H1 (cell line): ENCODE measurements around the gene BTBD8. TPM values are rescaled to one million over a fixed set of nuclear protein-coding genes. Genes with fewer than 3 reads are reported as not detected.

Experiments
- CTCF ChIA-PET: fragments of 300-600 bp; sonication (Branson Sonifier 250); formaldehyde crosslinking; loops from one replicate; lab custom pipeline; 2021; ENCODE audit not compliant: partially characterized antibody; lab: Charles Lee
- POLR2A ChIA-PET: fragments of 300-600 bp; sonication (Branson Sonifier 250); formaldehyde crosslinking; loops from one replicate; lab custom pipeline; 2021; ENCODE audit warnings: inconsistent platforms; ENCODE audit not compliant: partially characterized antibody; lab: Charles Lee
- DNase-seq, 2 experiments: peaks; one replicate each; pipeline versions ENCODE4 v3.0.0 to v3.0.0-alpha.2; 2010 to 2022; ENCODE audit warnings: low spot score in 2 of 2, low read depth in 1 of 2, mixed read lengths in 1 of 2
- FAIRE-seq: peaks from 2 replicates; lab custom pipeline; 2011; peaks lifted over from hg19 to GRCh38; lab: Jason Lieb, UNC
- H2AFZ ChIP-seq: 2 replicates; pipeline ENCODE4 v1.8.1; 2012; ENCODE audit warnings: low read length, inconsistent platforms
- H2AK5ac ChIP-seq: 2 replicates; pipeline ENCODE4 v1.6.1; 2013; ENCODE audit warnings: low read depth, low read length
- H2BK120ac ChIP-seq: replicated peaks from 2 replicates; pipeline ENCODE3; 2013; ENCODE audit warnings: low read depth, low read length, inconsistent platforms
- H2BK12ac ChIP-seq: 2 replicates; pipeline ENCODE4 v1.6.1; 2013; ENCODE audit warnings: low read depth, low read length
- H2BK15ac ChIP-seq: 2 replicates; pipeline ENCODE4 v1.6.1; 2013; ENCODE audit warnings: low read length
- H2BK20ac ChIP-seq: 2 replicates; pipeline ENCODE4 v1.6.1; 2013; ENCODE audit warnings: low read length
- H2BK5ac ChIP-seq: 2 replicates; pipeline ENCODE4 v1.6.1; 2013; ENCODE audit warnings: low read depth, low read length
- H3K14ac ChIP-seq: 2 replicates; pipeline ENCODE4 v1.6.1; 2013; ENCODE audit warnings: inconsistent platforms; ENCODE audit not compliant: insufficient read length
- H3K18ac ChIP-seq: 2 replicates; pipeline ENCODE4 v1.6.1; 2013; ENCODE audit warnings: low read length; ENCODE audit errors: extremely low read depth
- H3K23ac ChIP-seq: 2 replicates; pipeline ENCODE4 v1.6.1; 2013; ENCODE audit warnings: inconsistent platforms; ENCODE audit not compliant: insufficient read length
- H3K23me2 ChIP-seq: 2 replicates; pipeline ENCODE4 v1.6.1; 2013; ENCODE audit warnings: low read depth, low read length
- H3K27ac ChIP-seq: 2 replicates; pipeline ENCODE4 v1.6.1; 2011; ENCODE audit warnings: low read depth, low read length, inconsistent platforms
- H3K27me3 ChIP-seq, 4 experiments: replicated peaks in 1 of 4; 1 replicate in 1 of 4; 2 replicates in 3 of 4; pipeline versions ENCODE4 v1.6.1 to v1.8.1; 2011 to 2013; ENCODE audit warnings: low read length in 3 of 4, mild to moderate bottlenecking in 3 of 4, inconsistent platforms in 2 of 4, mixed read lengths in 2 of 4, moderate library complexity in 1 of 4; ENCODE audit not compliant: control insufficient read depth in 3 of 4, insufficient read depth in 3 of 4; ENCODE audit errors: extremely low read depth in 1 of 4
- H3K36me3 ChIP-seq, 4 experiments: 2 replicates each; pipeline versions ENCODE4 v1.6.1 to v1.8.1; 2011 to 2013; ENCODE audit warnings: mild to moderate bottlenecking in 4 of 4, low read length in 3 of 4, moderate library complexity in 2 of 4, control low read depth in 1 of 4, inconsistent platforms in 1 of 4; ENCODE audit not compliant: insufficient read depth in 4 of 4, control insufficient read depth in 2 of 4
- H3K4ac ChIP-seq: replicated peaks from 2 replicates; pipeline ENCODE3; 2013; ENCODE audit warnings: low read length, low read depth, mixed read lengths, inconsistent platforms; ENCODE audit not compliant: insufficient read length
- H3K4me1 ChIP-seq, 4 experiments: replicated peaks in 1 of 4; 1 replicate in 1 of 4; 2 replicates in 3 of 4; pipeline versions ENCODE4 v1.6.1 to v1.8.1; 2011 to 2013; ENCODE audit warnings: low read length in 3 of 4, inconsistent platforms in 2 of 4, mixed read lengths in 1 of 4; ENCODE audit not compliant: insufficient read depth in 4 of 4, control insufficient read depth in 3 of 4
- H3K4me2 ChIP-seq, 2 experiments: 2 replicates each; pipeline versions ENCODE4 v1.6.1 to v1.8.1; 2011 to 2013; ENCODE audit warnings: low read depth in 2 of 2, low read length in 2 of 2, control low read depth in 1 of 2, inconsistent platforms in 1 of 2, mild to moderate bottlenecking in 1 of 2; ENCODE audit not compliant: insufficient read depth in 1 of 2
- H3K4me3 ChIP-seq, 4 experiments: fragments of 200-600, 300-600 bp in 1 of 4; sonication (generic), shearing (Covaris generic), sonication (Bioruptor Twin) in 1 of 4; 2 replicates each; pipeline versions ENCODE4 v1.5.1 to v1.8.1; 2011 to 2016; ENCODE audit warnings: low read length in 4 of 4, low read depth in 3 of 4, control low read depth in 2 of 4, inconsistent platforms in 2 of 4, mild to moderate bottlenecking in 2 of 4, mixed read lengths in 1 of 4, moderate library complexity in 1 of 4; ENCODE audit not compliant: insufficient read depth in 2 of 4; ENCODE audit errors: extremely low read depth in 1 of 4
- H3K56ac ChIP-seq: replicated peaks from 2 replicates; pipeline ENCODE3; 2013; ENCODE audit warnings: low read depth, mild to moderate bottlenecking, mixed read lengths, low read length, inconsistent platforms; ENCODE audit not compliant: insufficient read length
- H3K79me1 ChIP-seq: 2 replicates; pipeline ENCODE4 v1.6.1; 2013; ENCODE audit warnings: low read depth, low read length, control low read depth
- H3K79me2 ChIP-seq, 2 experiments: 2 replicates each; pipeline versions ENCODE4 v1.6.1 to v1.8.1; 2012 to 2013; ENCODE audit warnings: low read length in 2 of 2, mild to moderate bottlenecking in 2 of 2, inconsistent platforms in 1 of 2; ENCODE audit not compliant: insufficient read depth in 2 of 2, control insufficient read depth in 1 of 2
- H3K9ac ChIP-seq, 4 experiments: replicated peaks in 1 of 4; 1 replicate in 1 of 4; 2 replicates in 3 of 4; pipeline versions ENCODE4 v1.6.1 to v1.8.1; 2011 to 2013; ENCODE audit warnings: low read depth in 3 of 4, low read length in 3 of 4, control low read depth in 2 of 4, mild to moderate bottlenecking in 2 of 4, moderate library complexity in 2 of 4, inconsistent platforms in 1 of 4; ENCODE audit errors: extremely low read depth in 1 of 4
- H3K9me3 ChIP-seq, 2 experiments: 2 replicates each; pipeline versions ENCODE4 v1.6.1 to v1.8.1; 2012 to 2013; ENCODE audit warnings: mild to moderate bottlenecking in 2 of 2, moderate library complexity in 2 of 2, control low read depth in 1 of 2, inconsistent platforms in 1 of 2, low read depth in 1 of 2, low read length in 1 of 2, mixed read lengths in 1 of 2; ENCODE audit not compliant: insufficient read depth in 2 of 2
- H4K20me1 ChIP-seq, 2 experiments: replicated peaks in 1 of 2; 2 replicates each; pipeline versions ENCODE3 to v1.8.1; 2011 to 2013; ENCODE audit warnings: inconsistent platforms in 2 of 2, low read length in 2 of 2, mild to moderate bottlenecking in 1 of 2; ENCODE audit not compliant: insufficient read depth in 2 of 2, control insufficient read depth in 1 of 2
- H4K5ac ChIP-seq: 2 replicates; pipeline ENCODE4 v1.6.1; 2013; ENCODE audit warnings: low read length, low read depth, mixed read lengths, inconsistent platforms; ENCODE audit not compliant: insufficient read length
- H4K8ac ChIP-seq: 2 replicates; pipeline ENCODE4 v1.8.0; 2013; ENCODE audit warnings: mild to moderate bottlenecking, moderate library complexity, low read length, inconsistent platforms; ENCODE audit not compliant: insufficient read depth; ENCODE audit errors: extremely low read depth
- H4K91ac ChIP-seq: replicated peaks from 2 replicates; pipeline ENCODE3; 2013; ENCODE audit warnings: low read length, mixed read lengths, inconsistent platforms; ENCODE audit not compliant: insufficient read length
- RBBP5 ChIP-seq: IDR thresholded peaks from 2 replicates; pipeline ENCODE4 v1.7.1; 2012; ENCODE audit warnings: low read depth, mild to moderate bottlenecking, inconsistent platforms, low read length, moderate library complexity, borderline replicate concordance
- polyA plus RNA-seq, 7 experiments: library from polyadenylated mRNA; depleted of rRNA in 3 of 7; stranded (reverse) in 5 of 7; unstranded in 2 of 7; fragments of >200 nt in 5 of 7; fragments of 200-250 nt in 2 of 7; gene quantifications; 1 replicate in 5 of 7; 2 replicates in 1 of 7; 4 replicates in 1 of 7; pipeline versions ENCODE4 v1.2.1 to v1.2.3, GENCODE V29; 2011 to 2013; ENCODE audit warnings: missing spikeins in 2 of 7, mixed read lengths in 2 of 7
- total RNA-seq: library from RNA; stranded (reverse); fragmentation: NEBNext Ultra II Directional; extraction: Animal tissue kit (Norgen Biotek cat#: 25700); gene quantifications from 2 replicates; pipeline ENCODE4 v1.2.1, GENCODE V29; 2021

Gene BTBD8
- total and polyA plus RNA-seq, 2 of the 8 experiments (the other 6 are each of a cell fraction or from before 2014, with no cell fraction given), result 0.44 to 2.5 TPM

DNA sequence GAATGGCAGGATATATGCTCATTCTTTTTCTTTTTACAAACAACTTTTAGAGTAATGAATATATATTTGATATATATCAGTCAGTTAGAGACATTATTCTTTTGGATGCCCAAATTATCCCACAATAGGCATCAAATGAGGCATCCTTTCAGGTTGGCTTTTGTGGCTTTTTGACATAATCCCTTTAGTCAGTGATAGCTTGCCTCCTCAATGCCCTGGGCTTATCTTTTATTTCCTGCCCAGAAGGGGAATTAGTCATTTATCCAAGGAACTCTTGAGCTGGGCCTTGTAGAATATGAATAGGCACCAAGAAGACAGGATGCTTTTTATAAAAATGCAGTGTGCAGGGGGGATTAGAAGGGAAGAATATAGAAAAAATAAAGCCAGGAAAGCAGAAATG lies 28.2 kb upstream of the BTBD8 start:
- POLR2A ChIA-PET, result interaction anchor here (1.4 kb wide), 1 partner anchor 29 kb away, joined by 3 read pairs; no protein-coding TSS in a partner anchor
- Histone ChIP-seq H2BK120ac (no peak overlapping the region), H2BK20ac (no peak overlapping the region), H4K5ac (no peak overlapping the region), H3K27me3 (no peaks in the 10 kb centered on the region), H2BK5ac (no peak overlapping the region), H3K9me3 (no peaks in the 10 kb centered on the region), H3K4me2 (no peak overlapping the region), H3K56ac (no peak overlapping the region), H2AK5ac (no peak overlapping the region), H3K27ac (no peak overlapping the region), H3K79me1 (no peaks in the 10 kb centered on the region), H3K4ac (no peak overlapping the region), H3K79me2 (no peaks in the 10 kb centered on the region), H2BK12ac (no peak overlapping the region), H3K4me1 (no peaks in the 10 kb centered on the region), H2BK15ac (no peak overlapping the region), H3K4me3 (no peak overlapping the region), H4K8ac (no peak overlapping the region), H3K18ac (no peak overlapping the region), H3K14ac (no peak overlapping the region), H3K9ac (peak overlapping the region in 1 of 4 experiments; percentile 34; a peak in 1 of 7 replicates), H4K91ac (no peak overlapping the region), H3K23ac (no peak overlapping the region), H2AFZ (no peak overlapping the region), H3K36me3 (no peaks in the 10 kb centered on the region), H3K23me2 (no peaks in the 10 kb centered on the region), H4K20me1 (no peaks in the 10 kb centered on the region)
- TF ChIP-seq RBBP5, result no peak
- CTCF ChIA-PET, result no interaction called here
- DNase-seq (no peak), FAIRE-seq (no peak)
